Brain microvascular endothelial cell (primary cell): ENCODE measurements around the gene U2AF1L4.

ENCODE experiments used
- DNase-seq: peaks from one replicate; pipeline ENCODE4 v3.0.0-alpha.2; 2020
- H3K27ac ChIP-seq: fragments of 250-450 bp; sonication (Bioruptor Pico); 2 replicates; pipeline ENCODE4 v1.5.1; 2020; ENCODE audit warnings: mild to moderate bottlenecking, moderate library complexity
- H3K27me3 ChIP-seq: fragments of 250-450 bp; sonication (Bioruptor Pico); replicated peaks from 2 replicates; pipeline ENCODE4 v1.5.1; 2020; ENCODE audit warnings: mild to moderate bottlenecking
- H3K36me3 ChIP-seq: fragments of 250-450 bp; sonication (Bioruptor Pico); replicated peaks from 2 replicates; pipeline ENCODE4 v1.5.1; 2020; ENCODE audit warnings: mild to moderate bottlenecking
- H3K4me3 ChIP-seq: 2 replicates; pipeline ENCODE4 v1.5.1; 2011; ENCODE audit warnings: low read depth, mild to moderate bottlenecking, control low read depth, low read length, moderate library complexity
- in situ Hi-C: cut with HindIII; loops from 2 replicates; pipeline ENCODE4 v1.10.0; 2017; ENCODE audit warnings: low sequenced_read_pairs, low pct_ligation_motif_present
- TF ChIP-seq, protein P1 (sequence below): IDR thresholded peaks from 2 replicates; pipeline ENCODE4 v1.5.1; 2011; ENCODE audit warnings: low read depth, mild to moderate bottlenecking, moderate library complexity, low read length, control low read depth, inconsistent platforms; ENCODE audit errors: missing control alignments

The U2AF1L4 gene

DNA sequence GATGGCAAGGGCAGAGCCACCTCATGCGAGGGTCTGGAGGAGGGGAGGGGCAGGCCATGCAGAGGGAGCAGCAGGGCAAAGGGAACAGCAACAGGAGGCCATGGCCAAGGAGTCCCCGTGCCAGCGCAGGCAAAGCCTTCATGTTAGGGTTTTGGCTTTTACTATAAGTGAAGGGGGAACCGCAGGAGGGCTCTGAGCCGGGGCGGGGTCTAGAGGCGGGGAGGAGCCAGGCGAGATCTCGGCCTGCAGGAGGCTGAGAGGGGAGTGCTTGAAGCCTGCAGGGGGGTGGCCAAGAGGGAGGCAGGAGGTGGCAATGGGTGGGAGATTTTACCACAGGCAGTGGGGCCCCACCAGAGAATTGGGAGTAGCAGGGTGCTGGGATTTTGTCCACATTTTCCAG lies 36.4 kb upstream of the U2AF1L4 start:
- Histone ChIP-seq H3K36me3 (no peaks in the 10 kb centered on the region), H3K4me3 (no peak overlapping the region), H3K27ac (no peak overlapping the region), H3K27me3 (no peaks in the 10 kb centered on the region)
- DNase-seq: no peak
- TF ChIP-seq, protein P1, sequence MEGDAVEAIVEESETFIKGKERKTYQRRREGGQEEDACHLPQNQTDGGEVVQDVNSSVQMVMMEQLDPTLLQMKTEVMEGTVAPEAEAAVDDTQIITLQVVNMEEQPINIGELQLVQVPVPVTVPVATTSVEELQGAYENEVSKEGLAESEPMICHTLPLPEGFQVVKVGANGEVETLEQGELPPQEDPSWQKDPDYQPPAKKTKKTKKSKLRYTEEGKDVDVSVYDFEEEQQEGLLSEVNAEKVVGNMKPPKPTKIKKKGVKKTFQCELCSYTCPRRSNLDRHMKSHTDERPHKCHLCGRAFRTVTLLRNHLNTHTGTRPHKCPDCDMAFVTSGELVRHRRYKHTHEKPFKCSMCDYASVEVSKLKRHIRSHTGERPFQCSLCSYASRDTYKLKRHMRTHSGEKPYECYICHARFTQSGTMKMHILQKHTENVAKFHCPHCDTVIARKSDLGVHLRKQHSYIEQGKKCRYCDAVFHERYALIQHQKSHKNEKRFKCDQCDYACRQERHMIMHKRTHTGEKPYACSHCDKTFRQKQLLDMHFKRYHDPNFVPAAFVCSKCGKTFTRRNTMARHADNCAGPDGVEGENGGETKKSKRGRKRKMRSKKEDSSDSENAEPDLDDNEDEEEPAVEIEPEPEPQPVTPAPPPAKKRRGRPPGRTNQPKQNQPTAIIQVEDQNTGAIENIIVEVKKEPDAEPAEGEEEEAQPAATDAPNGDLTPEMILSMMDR: no peak
- in situ Hi-C loops: no loop called here

DNA sequence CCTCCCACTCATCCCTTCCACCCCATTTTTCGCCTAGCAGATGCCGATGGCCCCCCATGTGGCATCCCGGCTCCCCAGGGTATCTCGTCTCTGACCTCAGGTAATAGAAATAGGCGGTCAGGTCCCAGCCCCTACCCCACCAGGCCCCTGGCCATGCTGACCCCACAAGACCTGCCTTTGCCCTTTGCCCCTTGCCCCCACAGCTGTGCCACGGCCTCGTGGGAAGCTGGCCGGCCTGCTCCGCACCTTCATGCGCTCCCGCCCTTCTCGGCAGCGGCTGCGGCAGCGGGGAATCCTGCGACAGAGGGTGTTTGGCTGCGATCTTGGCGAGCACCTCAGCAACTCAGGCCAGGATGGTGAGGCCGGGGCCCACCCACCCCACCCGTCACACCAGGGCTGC lies 35.5 kb upstream of the U2AF1L4 start:
- TF ChIP-seq, protein P1: no peak
- Histone ChIP-seq H3K36me3 (no peaks in the 10 kb centered on the region), H3K27me3 (no peaks in the 10 kb centered on the region), H3K4me3 (no peak overlapping the region), H3K27ac (no peak overlapping the region)
- in situ Hi-C loops: no loop called here
- no peak for DNase-seq

DNA sequence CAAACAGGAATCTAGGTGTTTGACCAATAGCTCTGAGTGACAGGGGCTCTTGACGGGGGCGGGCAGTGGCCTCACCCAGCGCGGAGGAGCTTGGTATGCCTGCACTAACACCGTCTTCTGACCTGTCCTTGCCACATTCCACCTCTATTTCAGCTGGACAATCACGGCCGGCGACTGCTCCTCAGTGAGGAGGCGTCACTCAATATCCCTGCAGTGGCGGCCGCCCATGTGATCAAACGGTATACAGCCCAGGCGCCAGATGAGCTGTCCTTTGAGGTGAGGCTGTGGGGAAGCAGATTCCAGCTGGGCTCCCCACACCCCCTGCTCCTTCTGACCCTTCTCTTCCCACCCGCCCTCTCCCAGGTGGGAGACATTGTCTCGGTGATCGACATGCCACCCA lies 34.8 kb upstream of the U2AF1L4 start:
- Histone ChIP-seq H3K36me3 (no peaks in the 10 kb centered on the region), H3K27ac (no peak overlapping the region), H3K27me3 (no peaks in the 10 kb centered on the region), H3K4me3 (no peak overlapping the region)
- in situ Hi-C loops: no loop called here
- TF ChIP-seq, protein P1: no peak
- no peak for DNase-seq

DNA sequence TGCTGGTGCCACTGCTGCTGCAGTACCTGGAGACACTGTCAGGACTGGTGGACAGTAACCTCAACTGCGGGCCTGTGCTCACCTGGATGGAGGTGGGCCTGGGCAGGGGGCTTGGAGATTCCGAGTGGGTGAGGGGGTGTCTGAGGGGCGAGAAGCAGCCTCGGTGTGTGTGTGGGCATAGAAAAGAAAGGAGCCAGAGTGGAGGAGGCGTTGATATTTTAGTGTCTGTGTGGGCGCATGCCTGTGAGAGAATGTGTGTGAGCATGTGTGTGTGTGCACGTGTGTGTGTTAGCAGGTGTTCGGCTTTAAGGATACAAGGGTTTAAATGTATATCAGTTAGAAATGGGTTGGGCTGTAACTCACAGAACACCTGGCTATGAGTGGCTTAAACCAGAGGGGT lies 33.8 kb upstream of the U2AF1L4 start:
- no peaks in the 10 kb centered on the region for H3K27me3 ChIP-seq
- no peaks in the 10 kb centered on the region for H3K36me3 ChIP-seq
- DNase-seq: no peak
- in situ Hi-C loops: no loop called here
- no peak overlapping the region for H3K27ac ChIP-seq
- TF ChIP-seq, protein P1: no peak
- no peak overlapping the region for H3K4me3 ChIP-seq

DNA sequence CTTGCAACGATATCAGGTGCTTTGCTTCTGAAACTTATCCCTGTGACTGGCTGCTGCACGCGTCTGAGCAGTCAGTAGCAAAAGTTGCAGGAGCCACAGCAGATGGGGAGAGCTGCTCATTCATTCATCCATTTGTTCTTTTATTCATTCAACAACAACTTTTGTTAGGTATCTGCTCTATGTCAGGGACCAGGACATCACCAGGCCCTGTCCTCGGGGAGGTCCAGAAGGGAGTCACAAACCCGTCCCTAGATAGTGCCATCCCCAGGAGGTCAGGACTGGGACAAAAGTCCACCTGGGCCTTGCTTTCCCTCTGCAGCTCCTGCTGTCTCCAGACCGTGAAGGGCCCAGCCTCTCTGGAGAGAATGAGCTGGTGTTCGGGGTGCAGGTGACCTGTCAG lies 32.7 kb upstream of the U2AF1L4 start:
- TF ChIP-seq, protein P1: no peak
- H3K27me3 ChIP-seq: no peaks in the 10 kb centered on the region
- in situ Hi-C loops: no loop called here
- DNase-seq: no peak
- no peak overlapping the region for H3K4me3 ChIP-seq
- no peak overlapping the region for H3K27ac ChIP-seq
- no peaks in the 10 kb centered on the region for H3K36me3 ChIP-seq

DNA sequence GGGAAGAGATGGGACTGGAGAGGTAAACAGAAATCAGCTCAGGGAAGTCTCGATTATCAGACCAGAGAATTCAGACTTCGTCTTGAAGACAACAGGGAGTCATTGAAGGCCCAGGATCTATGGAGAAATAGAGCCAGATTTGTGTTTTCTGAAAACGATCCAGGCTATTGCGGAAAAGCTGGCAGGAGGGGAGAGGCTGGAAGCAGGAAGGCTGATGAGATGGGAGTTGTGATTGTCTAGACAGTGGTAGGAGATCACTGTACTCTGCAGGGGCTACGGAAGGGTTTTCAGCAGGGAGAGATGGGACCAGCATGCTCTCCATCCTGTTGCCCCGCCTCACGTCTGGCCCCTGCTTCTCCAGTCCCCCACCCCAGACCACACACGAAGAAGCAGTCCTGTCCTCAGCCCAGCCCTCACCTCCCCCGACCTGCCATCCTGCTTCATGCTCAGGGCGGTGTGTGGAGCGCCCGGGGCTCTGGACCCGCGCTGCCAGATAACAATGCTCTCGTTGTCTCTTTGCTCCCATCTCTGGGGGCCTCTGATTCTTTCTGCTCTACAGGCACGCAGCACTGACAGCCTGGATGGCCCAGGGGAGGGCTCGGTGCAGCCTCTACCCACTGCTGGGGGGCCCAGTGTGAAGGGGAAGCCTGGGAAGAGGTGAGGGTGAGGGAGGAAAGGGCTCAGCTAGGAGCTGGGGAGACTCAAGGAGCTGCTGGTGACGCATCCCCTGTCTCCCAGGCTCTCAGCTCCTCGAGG lies 32.0 kb upstream of the U2AF1L4 start:
- in situ Hi-C loops: no loop called here
- Histone ChIP-seq H3K4me3 (no peak overlapping the region), H3K27ac (no peak overlapping the region), H3K36me3 (no peaks in the 10 kb centered on the region), H3K27me3 (no peaks in the 10 kb centered on the region)
- DNase-seq: no peak
- TF ChIP-seq, protein P1: no peak
